Activated CD8-positive, alpha-beta memory T cell treated with anti-CD3 and anti-CD28 coated beads, Interleukin-2, amount 50 U/mL, for 4 hours (primary cell): ENCODE data around the gene EXD3.

Experiments
- DNase-seq: peaks from one replicate; pipeline ENCODE4 v3.0.0-alpha.2; 2020

The EXD3 gene

DNA sequence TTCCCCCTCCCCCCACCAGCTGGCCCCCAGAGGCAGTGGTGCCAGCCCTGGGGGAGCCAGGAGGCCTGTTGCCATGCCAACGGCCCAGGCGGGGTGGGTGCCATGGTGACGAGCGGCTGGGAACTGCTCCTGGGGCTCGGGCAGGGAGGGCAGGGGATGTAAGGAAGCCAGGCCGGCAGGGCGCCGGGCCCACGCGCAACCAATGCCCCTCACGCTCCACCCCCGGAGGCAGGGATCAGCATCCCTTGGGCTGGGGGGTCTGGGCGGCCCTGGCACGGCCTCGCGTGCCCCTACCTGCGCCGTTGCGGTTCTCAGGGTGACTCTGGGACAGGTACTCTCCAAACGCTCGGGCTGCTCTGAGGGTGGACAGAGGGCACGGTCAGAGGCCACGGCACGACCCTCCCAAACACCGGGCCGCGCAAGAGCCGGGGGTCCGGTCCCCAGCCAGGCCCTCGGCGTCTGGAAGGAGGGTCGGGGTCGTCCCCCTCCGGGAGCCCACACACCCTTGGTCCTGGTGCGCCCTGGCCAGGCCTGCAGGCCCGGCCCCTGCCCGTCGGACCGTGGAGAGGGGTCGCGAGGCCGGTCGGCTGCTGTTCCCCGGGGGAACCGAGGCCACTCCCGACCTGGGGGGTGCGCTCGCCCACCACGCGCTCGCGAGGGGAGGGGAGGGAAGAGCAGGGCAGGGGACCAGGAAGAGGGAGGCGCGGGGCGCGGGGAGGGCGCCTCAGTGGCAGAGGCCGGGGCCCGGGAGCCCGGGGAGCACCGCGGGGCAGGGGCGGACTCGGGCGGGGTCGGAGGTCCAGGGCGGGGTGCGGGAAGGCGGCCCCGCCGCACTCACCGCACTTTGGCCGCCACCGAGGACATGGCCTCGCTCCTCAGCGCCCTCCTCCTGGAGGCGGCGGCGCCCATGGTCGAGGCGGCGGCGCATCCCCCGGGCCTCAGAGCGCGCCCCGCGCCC, 35.5 kb upstream of the EXD3 start:
- peak; percentile 37 for DNase-seq

DNA sequence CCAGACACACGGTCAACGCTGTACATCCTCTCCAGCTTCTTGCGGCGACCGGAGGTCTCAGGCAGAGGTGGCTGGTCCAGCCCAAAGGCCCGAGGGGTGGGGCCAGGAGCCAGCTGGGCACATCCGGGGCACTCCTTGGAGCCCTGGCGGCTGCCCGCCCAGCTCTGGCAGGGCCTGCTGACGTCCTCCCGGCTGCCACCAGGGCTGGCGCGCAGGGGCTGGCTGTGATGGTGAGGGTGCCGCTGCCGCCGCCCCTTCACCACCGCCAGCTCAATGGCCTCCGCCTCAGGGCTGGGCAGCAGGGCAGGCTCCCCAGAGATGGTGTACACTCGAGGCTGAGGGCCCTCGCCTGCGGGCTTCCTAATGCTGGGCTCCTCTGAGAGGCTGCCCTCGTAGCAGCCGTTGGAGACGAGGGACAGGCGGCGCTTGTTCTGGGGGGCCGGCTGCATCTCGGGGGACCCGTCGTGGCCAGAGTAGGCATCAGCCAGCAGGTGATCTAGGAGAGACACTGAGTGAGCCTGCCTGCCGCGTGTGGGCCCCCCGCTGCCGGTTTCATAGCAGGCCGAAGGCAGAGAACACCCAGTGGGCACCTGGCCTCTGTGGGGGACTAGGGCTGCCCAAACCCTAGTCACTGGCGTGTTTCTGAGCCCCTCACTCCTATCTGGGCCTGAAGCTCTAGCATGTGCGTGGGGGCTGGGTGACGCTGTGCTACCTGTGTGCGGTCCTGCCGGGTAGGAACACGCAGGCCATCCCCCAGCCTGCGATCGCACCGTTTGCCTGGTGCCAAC, 34.6 kb upstream of the EXD3 start:
- peak; percentile 17 for DNase-seq

DNA sequence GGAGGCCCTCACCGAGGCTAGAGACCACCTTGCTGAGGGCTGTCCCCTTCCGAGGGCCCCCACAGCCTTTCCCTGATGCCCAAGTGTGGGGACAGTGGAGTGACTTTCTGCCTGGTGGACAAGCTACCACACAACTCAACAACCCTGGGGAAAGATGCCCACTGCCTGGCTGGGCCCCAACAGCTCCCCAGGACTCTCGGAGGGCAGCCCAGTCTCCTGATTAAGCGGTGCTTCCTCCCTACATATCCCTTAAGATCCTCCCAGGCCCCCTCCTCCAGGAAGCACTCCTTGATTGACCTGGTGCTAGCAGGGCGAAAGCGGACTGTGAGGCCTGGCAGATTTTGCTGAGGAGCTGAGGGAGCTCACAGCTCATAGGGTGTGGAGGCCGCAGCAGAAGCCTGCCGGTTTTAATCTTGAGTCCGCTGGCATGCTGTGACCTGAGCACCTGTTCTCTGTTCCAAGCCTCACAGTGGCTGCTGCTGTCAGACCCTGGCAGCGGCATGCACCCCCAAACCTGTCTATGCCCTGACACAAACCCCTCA, 34.0 kb upstream of the EXD3 start:
- no peak for DNase-seq

DNA sequence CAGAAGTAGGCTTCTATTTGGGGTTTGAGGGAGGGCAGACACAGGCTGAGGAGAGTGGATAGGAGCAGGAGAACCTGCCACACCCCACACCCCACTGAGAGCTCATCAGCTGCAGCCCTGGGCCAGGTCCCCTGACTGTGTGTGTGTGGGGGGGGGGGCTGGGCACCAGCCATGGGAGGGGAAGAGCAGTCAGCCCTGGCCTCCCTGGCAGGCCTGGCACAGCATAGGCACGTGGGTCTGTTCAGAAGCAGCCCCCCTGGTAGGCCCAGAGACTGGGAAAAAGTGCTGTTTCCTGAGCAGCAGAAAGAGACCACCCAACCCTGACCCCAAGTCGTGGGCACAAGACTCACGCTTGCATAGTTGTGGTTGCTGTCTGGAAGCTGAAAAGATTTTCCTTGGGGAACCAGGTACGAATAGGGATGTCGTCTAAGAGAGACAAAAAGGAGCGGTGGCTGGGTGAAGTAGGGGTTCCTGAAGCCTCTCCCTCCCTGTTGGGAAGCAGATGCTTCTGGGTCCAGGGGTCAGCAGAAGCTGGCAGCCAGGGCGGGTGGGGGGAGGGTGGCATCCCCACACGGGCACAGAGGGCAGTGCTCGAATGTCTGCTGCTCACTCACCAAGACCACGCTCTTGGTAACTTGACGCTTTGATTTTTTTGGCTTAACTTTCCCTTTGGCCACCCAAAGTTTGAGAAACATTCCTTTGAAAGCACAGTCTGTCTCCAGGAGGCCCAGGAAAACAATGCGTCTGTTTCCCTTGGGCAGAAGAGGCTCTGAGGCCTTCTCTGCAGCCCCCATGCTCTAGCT, 33.3 kb upstream of the EXD3 start:
- DNase-seq: no peak

DNA sequence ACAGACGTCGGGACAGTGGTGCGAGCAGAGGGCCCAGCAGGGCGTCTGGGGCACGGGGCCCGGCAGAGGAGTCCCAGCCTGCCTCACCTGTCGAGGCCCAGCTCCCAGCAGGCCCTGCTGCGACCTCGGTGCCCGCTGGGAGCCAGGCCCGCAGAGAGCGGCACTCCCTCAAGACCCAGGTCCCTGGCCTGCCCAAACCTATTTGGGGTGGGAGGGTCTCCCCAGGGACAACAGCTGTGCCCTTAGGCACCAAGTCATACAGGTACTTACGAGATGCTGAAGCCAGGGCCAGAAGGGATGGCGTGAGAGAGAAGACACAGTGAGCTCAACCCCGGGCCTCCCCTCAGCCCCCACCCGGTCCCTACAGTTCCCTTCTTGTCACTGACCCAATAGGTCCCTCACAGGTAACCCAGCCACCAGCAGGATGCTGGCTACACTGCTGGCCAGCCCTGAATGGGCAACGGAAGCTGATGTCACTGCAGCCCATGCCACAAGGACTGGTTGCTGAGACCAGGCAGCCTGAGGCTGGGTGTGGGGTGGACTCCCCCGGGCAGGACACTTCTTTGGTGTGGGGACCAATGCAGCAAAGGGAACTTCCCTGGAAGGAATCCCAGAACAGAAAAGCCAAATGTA, 32.5 kb upstream of the EXD3 start:
- DNase-seq: peak; percentile 15

DNA sequence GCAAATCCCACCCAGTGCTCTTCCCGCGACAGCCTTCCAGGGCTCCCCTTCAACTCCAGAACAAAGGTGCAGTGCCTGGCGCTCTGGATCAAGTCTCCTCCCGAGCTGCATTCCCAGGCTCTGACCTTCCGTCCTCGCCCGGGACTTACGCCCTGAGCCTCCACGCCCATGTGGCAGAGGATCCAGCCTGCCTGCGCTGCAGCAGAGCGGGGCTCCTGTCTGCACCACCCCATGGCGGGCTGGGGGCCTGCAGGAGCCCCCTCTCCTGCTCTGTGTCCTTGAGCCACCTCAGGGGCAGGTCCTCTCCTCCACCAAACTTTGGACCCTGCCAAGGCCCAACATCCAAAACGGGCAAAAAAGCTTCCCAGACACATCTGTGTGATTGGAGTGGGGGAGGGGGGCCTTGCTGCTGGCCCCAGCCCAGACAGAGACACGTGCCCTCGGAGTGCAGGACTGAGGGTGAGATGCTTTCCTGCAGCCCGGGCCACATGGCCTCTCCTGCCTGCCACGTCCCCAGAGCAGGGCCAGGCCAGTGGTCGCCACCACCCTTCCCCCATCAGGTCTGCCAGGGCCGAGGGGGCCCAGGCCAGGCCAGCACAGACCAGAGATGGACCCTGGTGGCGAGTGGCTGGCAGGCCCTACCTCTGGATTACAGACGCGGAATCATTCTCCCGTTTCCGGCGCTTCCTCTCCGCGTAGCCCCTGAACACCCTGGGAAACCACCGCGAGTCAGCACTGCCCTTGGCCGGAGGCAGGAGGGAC, 31.8 kb upstream of the EXD3 start:
- peak; percentile 17 for DNase-seq

DNA sequence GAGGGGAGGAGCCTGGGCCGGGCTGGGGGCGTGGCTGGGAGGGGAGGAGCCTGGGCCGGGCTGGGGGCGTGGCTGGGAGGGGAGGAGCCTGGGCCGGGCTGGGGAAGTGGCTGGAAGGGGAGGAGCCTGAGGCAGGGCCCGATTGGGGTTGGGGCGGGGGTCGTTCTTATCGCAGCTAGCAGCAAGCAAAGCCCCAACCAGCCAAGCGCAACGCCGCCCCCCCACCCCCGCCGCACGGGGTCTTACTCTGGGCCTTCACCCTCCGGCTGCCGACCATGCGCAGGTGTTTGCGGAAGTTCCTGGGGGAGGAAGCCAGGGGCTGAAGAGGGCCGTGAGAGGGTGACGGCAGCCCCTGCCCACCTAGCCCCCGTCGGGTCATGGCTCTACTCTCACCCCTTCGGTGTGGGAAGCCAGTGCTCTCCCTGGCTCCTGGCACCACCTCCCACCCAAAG, 31.2 kb upstream of the EXD3 start:
- peak; percentile 27 for DNase-seq

DNA sequence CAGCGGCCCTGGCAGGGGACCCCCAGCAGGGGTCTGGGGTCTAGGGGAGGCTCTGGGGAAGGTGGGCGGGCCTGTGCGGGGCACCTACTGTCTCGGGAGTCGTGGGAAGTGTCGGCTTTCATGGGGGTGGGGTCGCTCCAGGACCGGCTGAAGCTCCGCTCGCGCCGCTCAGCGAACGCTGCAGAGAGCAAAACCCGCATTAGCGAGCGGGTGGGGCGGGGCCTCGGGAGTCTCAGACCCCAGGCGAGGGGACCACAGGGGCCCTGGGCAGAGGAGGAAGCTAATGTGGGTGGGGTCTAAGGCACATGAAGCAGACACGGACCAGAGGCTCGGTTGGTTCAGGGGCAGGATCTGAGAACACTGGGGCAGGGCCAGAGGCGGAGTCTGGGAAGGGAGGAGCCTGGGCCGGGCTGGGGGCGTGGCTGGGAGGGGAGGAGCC, 30.7 kb upstream of the EXD3 start:
- peak; percentile 30 for DNase-seq

DNA sequence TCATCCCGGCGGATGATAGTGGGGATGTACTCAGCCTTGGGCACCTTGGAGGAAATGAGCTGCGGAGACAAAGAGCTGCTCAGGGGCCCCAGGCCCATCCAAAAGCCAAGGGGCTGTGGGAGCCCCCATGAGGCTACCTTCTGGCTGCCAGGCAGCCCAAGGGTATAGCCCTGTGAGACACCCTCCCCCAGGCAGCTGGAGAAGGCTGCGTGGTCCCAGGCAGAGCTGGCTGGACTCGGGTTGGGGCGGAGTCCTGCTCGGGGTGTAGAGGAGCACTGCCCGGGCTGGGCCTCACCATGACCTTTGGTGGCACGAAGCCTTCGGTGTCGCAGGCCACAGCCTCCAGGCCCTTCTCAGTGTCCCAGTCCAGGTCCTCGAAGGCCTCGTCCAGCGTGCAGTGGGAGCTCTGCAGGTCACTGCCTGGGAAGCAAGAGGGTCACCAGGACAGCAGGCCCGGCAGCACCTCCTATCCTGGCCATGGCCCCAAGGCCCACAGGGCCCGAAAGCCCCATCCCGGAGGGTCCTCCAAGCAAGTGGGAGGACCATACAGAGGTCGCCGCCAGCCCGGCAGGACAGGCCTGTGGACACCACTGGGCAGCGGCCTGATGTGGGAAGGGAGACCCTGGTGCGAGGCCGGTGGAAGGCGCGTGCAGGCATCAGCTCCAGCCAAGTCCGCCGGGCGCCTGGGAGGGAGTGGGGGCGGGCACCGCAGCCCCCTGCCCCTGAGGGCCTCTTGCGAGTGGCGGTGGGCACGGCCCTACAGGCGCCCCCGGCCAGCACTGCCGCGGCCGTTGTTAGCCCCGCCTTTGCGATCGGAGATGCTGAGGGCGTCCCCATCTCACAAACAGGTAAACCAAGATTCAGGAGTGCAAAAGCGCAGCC, 30.0 kb upstream of the EXD3 start:
- DNase-seq: peak; percentile 24

DNA sequence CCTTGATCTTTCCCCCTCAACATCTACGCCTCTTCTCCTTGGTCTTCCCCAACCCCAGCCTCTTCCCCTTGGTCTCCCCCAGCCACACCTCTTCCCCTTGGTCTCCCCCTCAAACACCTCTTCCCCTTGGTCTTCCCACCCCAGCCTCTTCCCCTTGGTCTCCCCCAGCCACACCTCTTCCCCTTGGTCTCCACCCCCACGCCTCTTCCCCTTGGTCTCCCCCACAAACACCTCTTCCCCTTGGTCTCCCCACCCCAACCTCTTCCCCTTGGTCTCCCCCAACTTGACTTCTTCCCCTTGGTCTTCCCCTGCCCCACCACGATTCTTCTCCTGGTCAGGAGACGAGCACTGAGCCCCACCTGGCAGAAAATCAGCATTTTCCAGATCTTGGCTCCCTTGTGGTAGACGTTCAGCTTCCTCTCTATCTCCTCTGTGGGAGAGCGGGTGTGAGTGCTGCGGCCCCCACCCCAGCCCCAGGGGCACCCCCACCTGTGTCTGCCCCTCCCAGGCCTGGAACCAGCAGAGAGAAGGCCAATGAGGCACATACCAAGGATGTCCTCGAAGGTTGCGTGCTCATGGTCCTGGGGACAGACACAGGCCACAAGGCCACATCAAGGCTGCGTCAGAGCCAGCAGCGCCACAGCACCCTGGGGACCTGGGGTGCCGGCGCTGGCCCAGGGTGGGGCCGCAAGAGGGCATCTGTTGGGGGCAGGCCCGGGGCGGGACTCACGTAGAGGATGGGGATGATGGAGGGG, 29.2 kb upstream of the EXD3 start:
- DNase-seq: peak; percentile 16

DNA sequence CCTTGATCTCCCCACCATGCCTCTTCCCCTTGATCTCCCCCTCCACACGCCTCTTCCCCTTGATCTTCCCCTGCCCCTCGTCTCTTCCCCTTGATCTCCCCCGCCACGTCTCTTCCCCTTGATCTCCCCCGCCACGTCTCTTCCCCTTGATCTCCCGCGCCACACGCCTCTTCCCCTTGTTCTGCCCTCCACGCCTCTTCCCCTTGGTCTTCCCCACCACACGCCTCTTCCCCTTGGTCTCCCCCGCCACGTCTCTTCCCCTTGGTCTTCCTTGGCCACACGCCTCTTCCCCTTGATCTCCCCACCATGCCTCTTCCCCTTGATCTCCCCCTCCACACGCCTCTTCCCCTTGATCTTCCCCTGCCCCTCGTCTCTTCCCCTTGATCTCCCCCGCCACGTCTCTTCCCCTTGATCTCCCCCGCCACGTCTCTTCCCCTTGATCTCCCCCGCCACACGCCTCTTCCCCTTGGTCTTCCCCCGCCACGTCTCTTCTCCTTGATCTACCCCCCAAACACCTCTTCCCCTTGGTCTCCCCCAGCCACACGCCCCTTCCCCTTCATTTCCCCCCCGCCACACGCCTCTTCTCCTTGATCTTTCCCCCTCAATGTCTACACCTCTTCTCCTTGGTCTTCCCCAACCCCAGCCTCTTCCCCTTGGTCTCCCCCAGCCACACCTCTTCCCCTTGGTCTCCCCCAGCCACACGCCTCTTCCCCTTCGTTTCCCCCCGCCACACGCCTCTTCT, 28.5 kb upstream of the EXD3 start:
- DNase-seq: peak; percentile 24

DNA sequence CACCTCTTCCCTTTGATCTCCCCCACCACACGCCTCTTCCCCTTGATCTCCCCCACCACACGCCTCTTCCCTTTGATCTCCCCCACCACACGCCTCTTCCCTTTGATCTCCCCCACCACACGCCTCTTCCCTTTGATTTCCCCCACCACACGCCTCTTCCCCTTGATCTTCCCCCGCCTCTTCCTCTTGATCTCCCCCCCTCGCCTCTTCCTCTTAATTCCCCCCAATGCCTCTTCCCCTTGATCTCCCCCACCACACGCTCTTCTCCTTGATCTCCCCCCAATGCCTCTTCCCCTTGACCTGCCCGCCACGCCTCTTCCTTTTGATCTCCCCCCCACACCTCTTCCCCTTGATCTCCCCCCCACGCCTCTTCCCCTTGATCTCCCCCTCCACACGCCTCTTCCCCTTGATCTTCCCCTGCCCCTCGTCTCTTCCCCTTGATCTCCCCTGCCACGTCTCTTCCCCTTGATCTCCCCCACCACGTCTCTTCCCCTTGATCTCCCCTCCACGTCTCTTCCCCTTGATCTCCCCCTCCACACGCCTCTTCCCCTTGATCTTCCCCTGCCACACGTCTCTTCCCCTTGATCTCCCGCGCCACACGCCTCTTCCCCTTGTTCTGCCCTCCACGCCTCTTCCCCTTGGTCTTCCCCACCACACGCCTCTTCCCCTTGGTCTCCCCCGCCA, 27.7 kb upstream of the EXD3 start:
- DNase-seq: peak; percentile 59

DNA sequence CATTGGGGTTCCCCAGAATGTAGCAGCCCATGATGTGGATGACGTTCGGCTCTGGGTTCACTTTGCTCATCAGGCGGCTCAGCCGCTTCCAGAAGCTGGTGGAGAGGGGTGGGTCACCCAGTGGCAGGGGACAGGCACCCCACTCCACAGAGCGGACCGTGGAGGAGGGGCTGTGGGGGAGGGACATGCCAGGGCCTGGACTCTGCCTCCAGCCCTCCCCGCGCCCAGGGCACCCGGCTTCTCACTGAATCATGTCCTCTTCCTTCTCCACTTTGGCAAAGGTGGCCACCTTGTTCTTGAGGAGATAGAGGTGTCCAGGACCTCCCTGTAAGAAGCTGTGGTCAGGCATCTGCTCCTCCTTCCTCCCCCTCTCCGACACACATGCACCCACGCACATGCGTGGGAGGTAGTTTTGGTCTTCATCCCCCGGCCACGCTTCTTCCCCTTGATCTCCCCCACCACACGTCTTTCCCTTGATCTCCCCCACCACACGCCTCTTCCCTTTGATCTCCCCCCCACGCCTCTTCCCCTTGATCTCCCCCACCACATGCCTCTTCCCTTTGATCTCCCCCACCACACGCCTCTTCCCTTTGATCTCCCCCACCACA, 27.1 kb upstream of the EXD3 start:
- peak; percentile 66 for DNase-seq

DNA sequence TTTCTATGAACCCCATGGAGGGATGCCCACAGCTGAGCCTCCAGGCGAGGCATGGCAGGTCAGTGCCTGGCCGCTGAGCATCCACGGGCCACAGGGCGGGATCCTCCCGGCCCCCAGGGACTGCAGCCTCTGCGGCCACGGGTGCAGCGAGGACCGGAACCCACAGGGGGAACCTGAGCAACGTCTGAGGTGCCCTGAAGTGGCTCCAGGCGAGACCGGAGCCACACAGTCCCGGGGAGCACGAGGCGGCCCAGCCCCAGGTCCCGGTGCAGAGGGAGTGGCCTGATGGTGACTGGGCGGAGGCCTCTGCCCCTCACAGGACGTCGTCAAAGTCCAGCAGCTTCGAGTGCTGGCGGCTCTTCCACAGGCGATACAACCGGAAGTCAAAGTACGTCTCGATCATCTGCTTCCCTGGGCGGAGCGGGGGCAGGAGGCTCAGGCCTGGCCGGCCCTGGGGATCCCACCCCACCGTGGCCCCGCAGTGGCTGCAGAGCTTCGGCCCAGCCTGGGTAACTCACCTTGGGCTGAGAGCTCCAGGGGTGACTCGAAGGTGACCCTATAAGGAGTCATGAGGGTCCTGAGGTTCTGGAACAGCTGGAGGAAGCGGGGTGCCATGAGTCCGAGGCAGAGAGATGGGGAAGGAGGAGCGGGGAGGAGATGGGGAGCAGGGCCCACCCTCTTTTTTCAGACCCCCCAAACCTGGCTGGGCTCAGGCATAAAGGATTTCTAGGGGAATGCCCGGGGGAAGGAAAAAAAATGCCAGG, 26.3 kb upstream of the EXD3 start:
- no peak for DNase-seq

DNA sequence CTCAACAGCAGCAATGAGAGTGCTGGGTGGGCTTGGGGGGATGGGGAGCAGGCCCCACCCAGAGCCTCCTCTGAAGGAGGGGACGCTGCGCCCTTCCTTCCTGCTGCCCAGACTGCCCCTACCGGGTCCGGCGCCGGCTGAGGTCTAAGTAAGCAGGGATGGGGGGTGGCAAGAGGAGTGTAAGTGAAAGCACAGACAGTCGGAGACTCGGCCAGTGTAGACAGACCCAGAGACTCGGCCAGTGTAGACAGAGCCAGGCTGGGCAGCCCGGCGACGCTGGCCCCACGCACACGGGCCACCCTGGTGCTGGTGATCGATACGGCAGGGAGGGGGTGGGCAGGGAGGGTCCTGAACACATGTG, 25.6 kb upstream of the EXD3 start:
- DNase-seq: no peak

DNA sequence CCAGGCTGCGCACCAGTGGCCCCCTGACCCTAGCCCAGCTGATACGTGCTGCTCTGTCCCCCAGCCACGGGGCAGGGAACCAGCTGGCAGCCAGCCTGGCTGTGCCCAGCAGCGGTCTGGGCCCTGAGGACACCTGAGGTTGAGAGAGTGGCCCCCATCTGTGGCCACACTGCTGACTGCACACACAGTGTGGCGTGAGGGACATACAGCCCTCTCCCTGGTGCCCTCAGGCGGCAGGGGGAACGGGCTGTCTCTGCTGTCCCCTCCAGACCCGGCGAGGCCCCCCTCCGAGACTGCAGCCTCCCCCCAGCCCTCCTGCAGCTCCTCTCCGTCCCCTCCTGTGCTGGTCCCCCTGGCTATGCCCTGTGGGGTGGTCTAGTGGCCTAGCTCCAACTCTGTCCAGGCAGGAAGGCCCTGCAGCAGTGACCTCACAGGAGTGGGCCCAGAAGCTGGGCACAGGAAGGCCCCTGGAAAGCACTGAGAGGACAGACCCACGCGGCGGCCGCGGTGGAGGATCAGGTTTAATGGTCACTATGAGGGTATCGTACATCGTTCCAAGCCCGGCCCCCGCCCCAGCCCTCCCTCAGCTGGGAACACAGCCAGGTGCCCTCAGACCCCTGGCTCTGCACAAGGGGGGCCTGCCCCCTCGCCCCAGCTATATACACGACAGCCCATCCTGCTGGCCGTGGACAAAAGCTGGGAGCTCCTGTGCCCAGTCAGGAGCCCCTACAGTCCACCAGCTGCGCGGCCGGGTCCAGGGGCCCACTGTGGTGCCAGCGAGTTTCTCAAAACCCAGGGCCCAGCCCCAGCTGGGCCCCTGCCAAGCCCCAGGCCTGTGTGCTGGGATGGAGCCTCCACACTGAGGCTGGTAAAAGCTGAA, 25.0 kb upstream of the EXD3 start:
- DNase-seq: no peak
